H1 (cell line): ENCODE data around the gene AGTR1. TPM values are rescaled to one million over a fixed set of nuclear protein-coding genes. Genes with fewer than 3 reads are reported as not detected.

Source experiments
- CTCF ChIA-PET: fragments of 300-600 bp; sonication (Branson Sonifier 250); formaldehyde crosslinking; loops from one replicate; lab custom pipeline; 2021; ENCODE audit not compliant: partially characterized antibody; lab: Charles Lee
- POLR2A ChIA-PET: fragments of 300-600 bp; sonication (Branson Sonifier 250); formaldehyde crosslinking; loops from one replicate; lab custom pipeline; 2021; ENCODE audit warnings: inconsistent platforms; ENCODE audit not compliant: partially characterized antibody; lab: Charles Lee
- DNase-seq, 2 experiments: peaks; one replicate each; pipeline versions ENCODE4 v3.0.0 to v3.0.0-alpha.2; 2010 to 2022; ENCODE audit warnings: low spot score in 2 of 2, low read depth in 1 of 2, mixed read lengths in 1 of 2
- FAIRE-seq: peaks from 2 replicates; lab custom pipeline; 2011; peaks lifted over from hg19 to GRCh38; lab: Jason Lieb, UNC
- H2AFZ ChIP-seq: 2 replicates; pipeline ENCODE4 v1.8.1; 2012; ENCODE audit warnings: low read length, inconsistent platforms
- H2AK5ac ChIP-seq: 2 replicates; pipeline ENCODE4 v1.6.1; 2013; ENCODE audit warnings: low read depth, low read length
- H2BK120ac ChIP-seq: replicated peaks from 2 replicates; pipeline ENCODE3; 2013; ENCODE audit warnings: low read depth, low read length, inconsistent platforms
- H2BK12ac ChIP-seq: 2 replicates; pipeline ENCODE4 v1.6.1; 2013; ENCODE audit warnings: low read depth, low read length
- H2BK15ac ChIP-seq: 2 replicates; pipeline ENCODE4 v1.6.1; 2013; ENCODE audit warnings: low read length
- H2BK20ac ChIP-seq: 2 replicates; pipeline ENCODE4 v1.6.1; 2013; ENCODE audit warnings: low read length
- H2BK5ac ChIP-seq: 2 replicates; pipeline ENCODE4 v1.6.1; 2013; ENCODE audit warnings: low read depth, low read length
- H3K14ac ChIP-seq: 2 replicates; pipeline ENCODE4 v1.6.1; 2013; ENCODE audit warnings: inconsistent platforms; ENCODE audit not compliant: insufficient read length
- H3K18ac ChIP-seq: 2 replicates; pipeline ENCODE4 v1.6.1; 2013; ENCODE audit warnings: low read length; ENCODE audit errors: extremely low read depth
- H3K23ac ChIP-seq: 2 replicates; pipeline ENCODE4 v1.6.1; 2013; ENCODE audit warnings: inconsistent platforms; ENCODE audit not compliant: insufficient read length
- H3K23me2 ChIP-seq: 2 replicates; pipeline ENCODE4 v1.6.1; 2013; ENCODE audit warnings: low read depth, low read length
- H3K27ac ChIP-seq: 2 replicates; pipeline ENCODE4 v1.6.1; 2011; ENCODE audit warnings: low read depth, low read length, inconsistent platforms
- H3K27me3 ChIP-seq, 4 experiments: replicated peaks in 1 of 4; 1 replicate in 1 of 4; 2 replicates in 3 of 4; pipeline versions ENCODE4 v1.6.1 to v1.8.1; 2011 to 2013; ENCODE audit warnings: low read length in 3 of 4, mild to moderate bottlenecking in 3 of 4, inconsistent platforms in 2 of 4, mixed read lengths in 2 of 4, moderate library complexity in 1 of 4; ENCODE audit not compliant: control insufficient read depth in 3 of 4, insufficient read depth in 3 of 4; ENCODE audit errors: extremely low read depth in 1 of 4
- H3K36me3 ChIP-seq, 4 experiments: 2 replicates each; pipeline versions ENCODE4 v1.6.1 to v1.8.1; 2011 to 2013; ENCODE audit warnings: mild to moderate bottlenecking in 4 of 4, low read length in 3 of 4, moderate library complexity in 2 of 4, control low read depth in 1 of 4, inconsistent platforms in 1 of 4; ENCODE audit not compliant: insufficient read depth in 4 of 4, control insufficient read depth in 2 of 4
- H3K4ac ChIP-seq: replicated peaks from 2 replicates; pipeline ENCODE3; 2013; ENCODE audit warnings: low read length, low read depth, mixed read lengths, inconsistent platforms; ENCODE audit not compliant: insufficient read length
- H3K4me1 ChIP-seq, 4 experiments: replicated peaks in 1 of 4; 1 replicate in 1 of 4; 2 replicates in 3 of 4; pipeline versions ENCODE4 v1.6.1 to v1.8.1; 2011 to 2013; ENCODE audit warnings: low read length in 3 of 4, inconsistent platforms in 2 of 4, mixed read lengths in 1 of 4; ENCODE audit not compliant: insufficient read depth in 4 of 4, control insufficient read depth in 3 of 4
- H3K4me2 ChIP-seq, 2 experiments: 2 replicates each; pipeline versions ENCODE4 v1.6.1 to v1.8.1; 2011 to 2013; ENCODE audit warnings: low read depth in 2 of 2, low read length in 2 of 2, control low read depth in 1 of 2, inconsistent platforms in 1 of 2, mild to moderate bottlenecking in 1 of 2; ENCODE audit not compliant: insufficient read depth in 1 of 2
- H3K4me3 ChIP-seq, 4 experiments: fragments of 200-600, 300-600 bp in 1 of 4; sonication (generic), shearing (Covaris generic), sonication (Bioruptor Twin) in 1 of 4; 2 replicates each; pipeline versions ENCODE4 v1.5.1 to v1.8.1; 2011 to 2016; ENCODE audit warnings: low read length in 4 of 4, low read depth in 3 of 4, control low read depth in 2 of 4, inconsistent platforms in 2 of 4, mild to moderate bottlenecking in 2 of 4, mixed read lengths in 1 of 4, moderate library complexity in 1 of 4; ENCODE audit not compliant: insufficient read depth in 2 of 4; ENCODE audit errors: extremely low read depth in 1 of 4
- H3K56ac ChIP-seq: replicated peaks from 2 replicates; pipeline ENCODE3; 2013; ENCODE audit warnings: low read depth, mild to moderate bottlenecking, mixed read lengths, low read length, inconsistent platforms; ENCODE audit not compliant: insufficient read length
- H3K79me1 ChIP-seq: 2 replicates; pipeline ENCODE4 v1.6.1; 2013; ENCODE audit warnings: low read depth, low read length, control low read depth
- H3K79me2 ChIP-seq, 2 experiments: 2 replicates each; pipeline versions ENCODE4 v1.6.1 to v1.8.1; 2012 to 2013; ENCODE audit warnings: low read length in 2 of 2, mild to moderate bottlenecking in 2 of 2, inconsistent platforms in 1 of 2; ENCODE audit not compliant: insufficient read depth in 2 of 2, control insufficient read depth in 1 of 2
- H3K9ac ChIP-seq, 4 experiments: replicated peaks in 1 of 4; 1 replicate in 1 of 4; 2 replicates in 3 of 4; pipeline versions ENCODE4 v1.6.1 to v1.8.1; 2011 to 2013; ENCODE audit warnings: low read depth in 3 of 4, low read length in 3 of 4, control low read depth in 2 of 4, mild to moderate bottlenecking in 2 of 4, moderate library complexity in 2 of 4, inconsistent platforms in 1 of 4; ENCODE audit errors: extremely low read depth in 1 of 4
- H3K9me3 ChIP-seq, 2 experiments: 2 replicates each; pipeline versions ENCODE4 v1.6.1 to v1.8.1; 2012 to 2013; ENCODE audit warnings: mild to moderate bottlenecking in 2 of 2, moderate library complexity in 2 of 2, control low read depth in 1 of 2, inconsistent platforms in 1 of 2, low read depth in 1 of 2, low read length in 1 of 2, mixed read lengths in 1 of 2; ENCODE audit not compliant: insufficient read depth in 2 of 2
- H4K20me1 ChIP-seq, 2 experiments: replicated peaks in 1 of 2; 2 replicates each; pipeline versions ENCODE3 to v1.8.1; 2011 to 2013; ENCODE audit warnings: inconsistent platforms in 2 of 2, low read length in 2 of 2, mild to moderate bottlenecking in 1 of 2; ENCODE audit not compliant: insufficient read depth in 2 of 2, control insufficient read depth in 1 of 2
- H4K5ac ChIP-seq: 2 replicates; pipeline ENCODE4 v1.6.1; 2013; ENCODE audit warnings: low read length, low read depth, mixed read lengths, inconsistent platforms; ENCODE audit not compliant: insufficient read length
- H4K8ac ChIP-seq: 2 replicates; pipeline ENCODE4 v1.8.0; 2013; ENCODE audit warnings: mild to moderate bottlenecking, moderate library complexity, low read length, inconsistent platforms; ENCODE audit not compliant: insufficient read depth; ENCODE audit errors: extremely low read depth
- H4K91ac ChIP-seq: replicated peaks from 2 replicates; pipeline ENCODE3; 2013; ENCODE audit warnings: low read length, mixed read lengths, inconsistent platforms; ENCODE audit not compliant: insufficient read length
- GABPA ChIP-seq: IDR thresholded peaks from 2 replicates; pipeline ENCODE4 v1.6.1; 2011; ENCODE audit warnings: mild to moderate bottlenecking, low read length, moderate library complexity, borderline replicate concordance; ENCODE audit not compliant: insufficient read depth
- KDM1A ChIP-seq: fragments of 200-600, 300-600 bp; sonication (generic); IDR thresholded peaks from 2 replicates; pipeline ENCODE4 v1.7.1; 2016; ENCODE audit warnings: mild to moderate bottlenecking, low read length, borderline replicate concordance
- SIN3A ChIP-seq, 2 experiments: IDR thresholded peaks in 1 of 2; conservative IDR thresholded peaks in 1 of 2; 2 replicates each; pipeline ENCODE4 v1.6.1; 2011 to 2012; ENCODE audit warnings: low read length in 2 of 2, improper control_type of control experiment in 1 of 2, low read depth in 1 of 2, mild to moderate bottlenecking in 1 of 2
- TAF7 ChIP-seq: optimal IDR thresholded peaks from 2 replicates; pipeline ENCODE3; 2011; ENCODE audit warnings: low read depth, mild to moderate bottlenecking, inconsistent platforms, low read length, moderate library complexity, borderline replicate concordance
- TCF12 ChIP-seq: IDR thresholded peaks from 2 replicates; pipeline ENCODE4 v1.6.1; 2011; ENCODE audit warnings: low read depth, mild to moderate bottlenecking, low read length
- YY1 ChIP-seq: IDR thresholded peaks from 2 replicates; pipeline ENCODE4 v1.6.1; 2011; ENCODE audit warnings: low read depth, mild to moderate bottlenecking, low read length
- ZNF274 ChIP-seq: IDR thresholded peaks from 2 replicates; pipeline ENCODE4 v1.7.0; 2012; ENCODE audit warnings: low read length, borderline replicate concordance; ENCODE audit errors: extremely low read depth
- WGBS, 2 experiments: shearing (Covaris generic) in 1 of 2; methylation state at CpG; one replicate each; pipeline versions ENCODE4 v1.1.6 to v1.1.7; 2013 to 2015; ENCODE audit warnings: low lambda C conversion rate in 2 of 2, mixed read lengths in 2 of 2, inconsistent platforms in 1 of 2, low coverage in 1 of 2, missing lambda C conversion rate in 1 of 2; ENCODE audit not compliant: insufficient replicate concordance in 2 of 2, insufficient coverage in 1 of 2, insufficient read length in 1 of 2; ENCODE audit errors: extremely low coverage in 1 of 2, missing lambda C conversion rate in 1 of 2; 5-methylcytosine and 5-hydroxymethylcytosine counted together
- polyA plus RNA-seq, 7 experiments: library from polyadenylated mRNA; depleted of rRNA in 3 of 7; stranded (reverse) in 5 of 7; unstranded in 2 of 7; fragments of >200 nt in 5 of 7; fragments of 200-250 nt in 2 of 7; gene quantifications; 1 replicate in 5 of 7; 2 replicates in 1 of 7; 4 replicates in 1 of 7; pipeline versions ENCODE4 v1.2.1 to v1.2.3, GENCODE V29; 2011 to 2013; ENCODE audit warnings: missing spikeins in 2 of 7, mixed read lengths in 2 of 7
- total RNA-seq: library from RNA; stranded (reverse); fragmentation: NEBNext Ultra II Directional; extraction: Animal tissue kit (Norgen Biotek cat#: 25700); gene quantifications from 2 replicates; pipeline ENCODE4 v1.2.1, GENCODE V29; 2021

The AGTR1 gene
- total and polyA plus RNA-seq, 2 of the 8 experiments (the other 6 are each of a cell fraction or from before 2014, with no cell fraction given) = 0.03 TPM; not detected in 1

- FAIRE-seq = no peak
- 100% methylated on average over 3 of the region's 3 CpGs; no CpG with 5 or more reads in 1 of the 2 experiments for WGBS, 2 experiments
- Histone ChIP-seq H2BK12ac (no peak overlapping the region), H2AFZ (no peak overlapping the region), H4K91ac (no peak overlapping the region), H3K79me2 (no peaks in the 10 kb centered on the region), H3K36me3 (no peaks in the 10 kb centered on the region), H3K4ac (no peak overlapping the region), H3K27me3 (no peaks in the 10 kb centered on the region), H3K79me1 (no peaks in the 10 kb centered on the region), H2BK120ac (no peak overlapping the region), H3K9me3 (no peaks in the 10 kb centered on the region), H3K14ac (no peak overlapping the region), H4K5ac (no peak overlapping the region), H3K23ac (no peak overlapping the region), H3K23me2 (no peaks in the 10 kb centered on the region), H2BK15ac (no peak overlapping the region), H3K4me3 (no peak overlapping the region), H3K4me1 (no peaks in the 10 kb centered on the region), H2AK5ac (no peak overlapping the region), H2BK5ac (no peak overlapping the region), H3K9ac (no peak overlapping the region), H3K4me2 (no peak overlapping the region), H2BK20ac (no peak overlapping the region), H4K20me1 (no peaks in the 10 kb centered on the region), H3K27ac (no peak overlapping the region), H3K56ac (no peak overlapping the region), H4K8ac (no peak overlapping the region), H3K18ac (no peak overlapping the region)
- DNase-seq = no peak
- ChIA-PET POLR2A (no interaction called here), CTCF (interaction anchor here (1.8 to 1.9 kb wide), 2 partner anchors 10 to 21 kb away, joined by 5 to 9 read pairs; no protein-coding TSS in a partner anchor)
- no peak for TF ChIP-seq TCF12
- no peak for TF ChIP-seq TAF7
- TF ChIP-seq GABPA = no peak
- no peak for TF ChIP-seq SIN3A (conservative IDR thresholded peaks at IDR 0.05 in 1 of 2, IDR thresholded peaks at IDR 0.05 in 1 of 2; ENCODE audit: low read depth in 1 of 2, low read length in 2 of 2)
- no peak for TF ChIP-seq ZNF274
- no peak for TF ChIP-seq KDM1A
- no peak for TF ChIP-seq YY1
Observed at GRCh38 chr3:148748283-148748682, 50.6 kb downstream of the AGTR1 start.
